NCI-H2227 treated with DMSO at 0.1 percent for 48 hours (cell line): ENCODE results near the gene RNU5B-1.
A peak's percentile ranks its signal among the peaks of the same experiment; 100 is the strongest.

Source experiments
- DNase-seq: peaks from one replicate; lab custom pipeline; 2025; lab: John Stamatoyannopoulos, UW

RNU5B-1 gene

DNA sequence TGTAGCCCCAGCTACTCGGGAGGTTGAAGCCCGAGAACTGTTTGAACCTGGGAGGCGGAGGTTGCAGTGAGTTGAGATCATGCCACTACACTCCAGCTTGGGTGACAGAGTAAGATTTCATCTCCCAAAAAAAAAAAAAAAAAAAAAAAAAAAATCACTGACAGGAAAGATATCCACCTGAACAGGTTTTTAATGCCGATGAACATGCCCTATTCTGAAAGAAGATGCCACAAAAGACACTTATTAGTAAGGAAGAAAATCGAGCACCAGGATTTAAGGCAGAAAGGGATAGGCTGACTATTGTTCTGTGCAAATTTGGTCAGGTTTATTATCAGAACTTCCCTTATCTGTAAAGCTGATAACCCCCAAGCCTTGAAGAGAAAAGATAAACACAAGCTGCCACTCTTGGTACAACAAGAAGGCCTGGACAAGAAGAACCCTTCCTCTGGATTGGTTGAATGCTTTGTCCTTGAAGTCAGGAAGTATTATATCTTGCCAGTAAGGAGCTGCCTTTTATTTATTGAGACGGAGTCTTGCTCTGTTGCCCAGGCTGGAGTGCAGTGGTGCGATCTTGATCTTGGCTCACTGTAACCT lies 15.1 kb upstream of the RNU5B-1 start:
- DNase-seq: no peak

DNA sequence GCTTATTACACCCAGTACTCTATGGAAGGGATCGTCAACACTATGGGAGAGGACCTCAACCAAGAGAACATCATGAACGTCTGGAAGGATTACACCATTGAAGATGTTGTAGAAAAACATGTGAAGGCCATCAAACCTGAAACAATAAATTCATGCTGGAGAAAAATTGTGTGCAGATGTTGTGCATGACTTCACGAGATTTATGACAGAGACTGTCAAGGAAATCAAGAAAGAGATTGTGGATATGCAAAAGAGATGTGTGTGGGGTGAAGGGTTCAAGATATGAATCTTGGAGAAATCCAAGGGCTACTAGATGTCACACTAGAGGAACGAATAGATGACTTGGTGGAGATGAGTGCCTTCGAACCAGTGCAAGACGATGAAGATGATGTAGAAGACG lies 14.2 kb upstream of the RNU5B-1 start:
- DNase-seq: no peak

DNA sequence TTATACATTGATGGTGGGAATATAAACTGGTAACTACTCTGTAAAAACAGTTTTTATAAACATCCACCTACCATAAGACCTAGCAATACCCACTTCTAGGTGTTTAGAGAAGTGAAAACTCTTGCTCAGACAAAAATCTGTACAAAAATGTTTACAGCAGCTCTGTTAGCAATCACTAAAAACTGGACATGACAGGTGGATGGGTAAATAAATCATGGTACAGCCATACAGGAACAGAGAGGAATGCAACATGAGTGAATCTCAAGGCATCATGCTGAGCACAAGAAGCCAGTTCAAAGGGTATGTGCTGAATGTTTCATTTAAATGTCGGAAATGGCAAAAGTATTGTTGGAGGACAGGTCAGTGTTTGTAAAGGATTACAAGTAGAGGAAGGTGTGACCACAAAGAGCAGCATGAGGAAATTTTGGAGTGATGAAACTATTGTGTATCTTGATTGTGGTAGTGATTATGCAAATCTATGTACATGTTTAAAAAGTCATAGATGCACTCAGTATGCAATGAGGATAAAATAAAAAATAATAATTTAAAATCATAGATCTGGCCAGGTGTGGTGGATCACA lies 11.4 kb upstream of the RNU5B-1 start:
- no peak for DNase-seq

GRCh38 chr15:65298731-65299130 lies 5.7 kb upstream of the RNU5B-1 start:
- no peak for DNase-seq

- no peak for DNase-seq
Measured at GRCh38 chr15:65300924-65301441, 3.5 kb upstream of the RNU5B-1 start.

DNA sequence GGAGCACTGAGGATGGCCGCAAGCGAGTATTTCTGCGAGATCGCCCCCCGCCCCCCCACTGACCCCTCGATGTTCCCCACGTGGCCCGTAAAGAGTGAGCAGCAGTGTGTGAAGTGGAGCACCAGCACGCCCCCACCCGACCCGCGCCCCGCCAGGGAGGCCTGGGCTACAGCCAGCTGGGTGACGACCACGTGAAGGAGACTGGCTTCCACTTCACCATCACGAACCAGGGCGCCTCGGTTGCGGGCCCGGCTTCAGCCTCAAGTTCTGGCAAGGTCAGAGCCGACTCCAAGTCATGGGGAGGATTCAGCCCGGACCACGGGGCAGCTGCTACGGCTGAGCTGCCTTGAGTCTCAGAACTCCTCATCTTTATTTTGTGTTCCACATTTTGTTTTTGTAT lies 2.4 kb upstream of the RNU5B-1 start:
- DNase-seq: no peak

GRCh38 chr15:65303687-65304380 lies 643 bp upstream of the RNU5B-1 start:
- peak; percentile 77 for DNase-seq

- DNase-seq: no peak
Measured at GRCh38 chr15:65305150-65305758, 777 bp downstream of the RNU5B-1 start.

GRCh38 chr15:65305776-65306175 lies 1.3 kb downstream of the RNU5B-1 start:
- DNase-seq: no peak

GRCh38 chr15:65306551-65306950 lies 2.1 kb downstream of the RNU5B-1 start:
- DNase-seq: no peak

GRCh38 chr15:65307978-65308377 lies 3.5 kb downstream of the RNU5B-1 start:
- DNase-seq: no peak

- no peak for DNase-seq
Measured at GRCh38 chr15:65309882-65310418, 5.5 kb downstream of the RNU5B-1 start.

GRCh38 chr15:65310431-65311137 lies 6.1 kb downstream of the RNU5B-1 start:
- DNase-seq: no peak

DNA sequence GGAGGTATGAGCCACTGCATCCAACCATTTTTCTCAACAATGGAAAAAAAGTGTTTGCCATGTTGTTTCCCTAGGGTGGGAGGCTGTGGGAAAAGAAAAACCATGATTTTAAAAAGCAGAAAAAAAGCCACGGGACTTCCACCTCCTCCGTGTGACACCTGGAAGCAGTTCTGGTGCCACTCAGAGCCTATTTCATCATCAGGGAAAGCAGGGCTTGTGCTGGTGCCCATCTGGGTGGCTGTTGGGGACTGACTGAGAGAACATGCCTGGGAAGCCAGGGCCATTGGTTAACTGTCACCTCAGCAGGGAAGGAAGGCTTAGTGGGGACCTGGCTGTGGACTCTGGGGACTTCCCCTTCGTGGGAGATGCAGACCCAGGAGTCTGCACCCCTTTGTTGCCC lies 7.3 kb downstream of the RNU5B-1 start:
- DNase-seq: no peak

DNA sequence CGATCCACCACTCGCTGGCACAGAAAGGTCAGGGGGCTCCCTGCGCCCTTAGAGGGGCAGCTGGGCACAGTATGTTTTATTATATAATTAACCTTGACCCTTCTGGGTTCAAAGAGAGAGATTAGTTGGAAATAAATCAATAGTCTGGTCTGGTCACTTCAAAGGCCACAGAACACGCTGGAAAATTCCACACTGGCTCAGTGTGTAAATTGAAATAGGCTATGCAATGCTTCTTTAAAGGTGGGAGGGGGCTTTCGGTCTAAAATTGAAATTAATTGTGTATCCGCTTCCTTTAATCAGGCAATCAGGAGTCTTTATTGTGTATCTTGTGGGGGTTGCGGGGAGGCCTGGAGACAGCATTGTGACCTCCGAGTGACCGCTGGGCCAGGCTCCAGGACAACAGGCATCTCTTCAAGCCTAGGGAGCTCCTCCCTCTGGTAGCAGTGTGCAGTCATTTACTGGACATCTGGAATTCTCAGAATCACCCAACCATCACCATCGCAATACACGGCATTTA lies 8.0 kb downstream of the RNU5B-1 start:
- no peak for DNase-seq

DNA sequence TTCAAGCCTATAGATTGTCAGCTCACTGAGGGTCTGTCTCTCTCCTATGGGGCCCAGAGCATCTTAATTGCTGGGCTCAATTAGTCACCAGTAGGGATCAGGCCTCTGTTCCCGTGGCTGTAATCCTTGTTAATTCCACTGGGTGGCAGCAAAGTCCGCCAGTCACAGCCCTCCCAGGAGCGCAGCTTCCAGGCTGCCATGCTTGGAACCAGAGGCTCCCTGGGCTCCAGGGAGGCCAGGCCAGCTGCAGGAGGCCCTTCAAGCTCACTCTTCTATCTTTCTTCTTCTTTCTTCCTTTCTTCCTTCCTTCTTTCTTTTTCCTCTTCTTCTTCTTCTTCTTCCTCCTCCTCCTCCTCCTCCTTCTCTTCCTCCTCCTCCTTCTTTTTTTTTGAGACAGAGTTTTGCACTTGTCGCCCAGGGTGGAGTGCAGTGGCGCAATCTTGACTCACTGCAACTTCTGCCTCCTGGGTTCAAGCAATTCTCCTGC lies 14.4 kb downstream of the RNU5B-1 start:
- DNase-seq: peak; percentile 39

DNA sequence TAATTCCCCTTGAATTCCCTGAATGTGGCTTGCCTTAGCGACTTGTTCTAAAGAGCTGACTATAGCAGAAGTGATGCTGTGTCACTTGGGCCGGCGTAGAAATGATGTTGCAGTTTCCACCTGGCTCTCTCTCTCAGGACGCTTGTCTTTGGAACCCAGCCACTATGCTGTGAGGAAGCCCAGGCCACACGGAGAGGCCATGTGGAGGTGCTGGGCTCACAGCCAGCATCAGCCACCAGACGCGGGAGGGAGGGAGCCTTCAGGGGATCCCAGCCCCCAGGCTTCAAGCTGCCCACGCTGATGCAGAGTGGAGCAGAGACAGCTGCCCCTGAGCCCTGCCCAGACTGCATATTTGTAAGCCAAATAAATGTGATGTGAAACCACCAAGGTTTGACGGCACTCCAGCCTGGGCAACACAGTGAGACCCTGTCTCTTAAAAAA lies 18.6 kb downstream of the RNU5B-1 start:
- no peak for DNase-seq

DNA sequence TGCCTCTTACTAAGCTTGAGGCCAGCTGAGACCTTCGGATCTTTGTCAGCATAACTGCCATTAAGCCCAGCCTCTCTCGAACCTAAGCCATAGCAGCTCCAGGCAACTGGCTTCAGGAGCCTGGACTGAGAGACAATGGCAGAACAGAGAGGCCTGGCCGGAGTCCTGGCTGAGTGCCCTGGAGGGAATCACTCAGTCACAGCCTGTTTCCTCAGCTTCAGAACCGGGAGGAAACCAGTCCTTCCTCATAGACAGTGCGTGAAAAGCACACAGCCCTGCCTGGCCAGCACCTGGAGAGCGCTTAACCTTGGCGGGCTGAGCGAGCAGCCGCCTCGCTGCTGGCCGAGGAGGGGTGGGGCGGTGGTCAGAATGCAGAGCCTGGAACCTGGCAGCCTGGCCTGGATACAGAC lies 21.6 kb downstream of the RNU5B-1 start:
- no peak for DNase-seq

DNA sequence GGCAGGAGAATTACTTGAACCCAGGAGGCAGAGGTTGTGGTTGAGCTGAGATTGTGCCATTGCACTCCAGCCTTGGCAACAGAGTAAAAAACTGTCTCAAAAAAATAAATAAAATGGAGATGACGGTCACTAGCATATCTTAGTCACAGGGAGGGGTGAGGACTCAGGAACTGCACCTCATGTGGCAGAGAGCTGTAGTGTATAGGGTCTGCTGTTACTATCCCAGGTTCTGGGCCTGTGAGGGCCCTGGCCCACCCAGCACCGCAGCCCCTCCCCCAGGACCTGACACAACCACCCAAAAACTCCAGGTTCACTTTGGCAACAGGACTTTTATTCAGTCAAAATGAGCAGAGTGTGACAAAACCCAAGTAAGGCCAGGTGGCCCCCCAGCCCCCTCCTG lies 22.3 kb downstream of the RNU5B-1 start:
- DNase-seq: no peak

DNA sequence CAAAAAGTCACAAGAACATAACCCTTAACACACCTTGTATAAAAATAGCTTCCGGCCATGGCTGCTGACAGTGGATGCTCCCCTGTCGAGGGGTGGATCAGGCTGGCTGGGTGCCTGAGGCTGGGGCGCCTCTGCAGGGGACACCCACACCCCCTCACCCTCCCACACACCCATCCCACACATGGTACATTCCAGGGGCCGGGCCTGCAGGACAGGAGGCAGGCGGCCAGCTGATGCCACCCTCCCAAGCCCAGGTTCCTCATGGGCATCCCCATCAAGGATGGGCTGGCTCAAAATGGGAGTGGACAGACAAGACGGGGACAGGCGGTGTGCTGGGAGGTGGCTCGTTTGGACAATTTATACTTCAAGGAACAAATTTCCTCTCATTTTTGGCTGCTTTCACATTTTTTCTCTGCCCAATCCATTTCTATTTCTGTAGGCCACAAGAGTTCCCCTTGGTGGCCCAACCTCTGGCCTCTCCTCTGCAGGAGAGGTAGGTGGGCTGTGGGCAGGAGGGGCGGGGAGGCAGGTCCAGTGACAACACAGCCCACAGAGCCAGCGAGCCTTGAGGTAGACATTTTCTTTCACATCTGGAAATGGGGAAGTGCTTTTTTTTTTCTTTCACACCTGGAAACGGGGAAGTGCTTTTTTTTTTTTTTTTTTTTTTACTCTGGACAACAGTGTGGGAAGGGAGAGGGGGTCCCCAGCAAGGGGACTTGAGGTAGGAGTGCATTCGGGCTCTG lies 23.3 kb downstream of the RNU5B-1 start:
- no peak for DNase-seq
